T-helper 9 cell (primary cell): ENCODE results near the gene POLDIP3.
A peak's percentile ranks its signal among the peaks of the same experiment; 100 is the strongest.
"Not testable (repeated sequence)": the region's sequence is repeated elsewhere in the genome, so short reads cannot be mapped to it uniquely, and the experiment has no call there.

Experiments used
- DNase-seq: peaks from one replicate; pipeline ENCODE4 v3.0.0-alpha.2; 2020

POLDIP3 gene

DNA sequence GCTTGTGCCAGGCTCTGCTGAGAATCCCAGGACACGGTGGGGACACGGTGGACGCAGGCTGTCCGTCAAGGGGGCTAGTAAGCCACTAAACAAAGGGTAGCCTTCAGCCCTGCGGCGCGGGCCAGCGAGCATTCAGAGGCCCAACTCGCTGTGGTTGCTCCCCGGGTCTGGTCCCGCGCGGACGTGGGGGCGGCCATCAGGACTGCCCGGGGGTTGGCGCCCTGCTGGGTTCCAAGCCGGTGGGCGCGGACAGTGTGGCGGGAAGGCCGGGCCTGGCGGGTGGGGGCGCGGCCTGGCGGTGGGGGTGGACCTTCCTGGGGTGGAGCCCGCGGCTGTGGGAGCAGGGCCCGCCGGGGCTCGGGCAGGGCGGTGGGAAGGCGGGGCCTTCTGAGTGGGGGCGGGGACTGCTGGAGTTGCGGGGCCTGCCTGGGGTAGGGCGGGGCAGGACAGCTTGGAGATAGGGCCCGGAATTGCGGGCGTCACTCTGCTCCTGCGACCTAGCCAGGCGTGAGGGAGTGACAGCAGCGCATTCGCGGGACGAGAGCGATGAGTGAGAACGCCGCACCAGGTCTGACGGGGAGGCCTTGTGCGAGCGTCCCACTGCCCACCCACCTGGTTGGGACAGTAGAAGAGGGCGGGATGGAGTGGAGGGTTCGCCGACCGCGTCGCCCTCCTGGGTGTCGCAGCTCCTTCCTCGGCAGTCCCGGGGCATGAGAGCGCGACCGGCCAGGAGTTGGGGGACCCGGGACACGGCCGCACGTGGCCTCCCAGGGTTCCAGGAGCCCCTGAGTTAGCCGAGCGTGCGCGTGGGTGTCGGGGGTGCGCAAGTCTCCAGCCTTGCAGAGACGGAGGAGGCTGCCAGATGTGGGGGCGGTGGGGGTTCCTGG, 61.0 kb downstream of the POLDIP3 start, which contains the start of gene SERHL2:
Gene SERHL2, plus strand, starts transcription at position 482 of the 887 bp plus-strand sequence. Its CDS starts 65 bp downstream, at position 547.
- peak; percentile 77 for DNase-seq

DNA sequence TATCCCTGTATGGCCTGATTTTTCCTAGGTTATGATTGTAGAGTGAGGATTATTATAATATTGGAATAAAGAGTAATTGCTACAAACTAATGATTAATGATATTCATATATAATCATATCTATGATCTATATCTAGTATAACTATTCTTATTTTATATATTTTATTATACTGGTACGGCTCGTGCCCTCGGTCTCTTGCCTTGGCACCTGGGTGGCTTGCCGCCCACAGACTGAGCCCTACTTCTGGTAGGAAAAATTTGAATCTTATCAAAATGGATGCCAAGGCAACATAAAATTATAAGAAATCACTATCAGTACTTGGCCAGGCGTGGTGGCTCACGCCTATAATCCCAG, 62.4 kb downstream of the POLDIP3 start:
- not testable (repeated sequence) for DNase-seq

DNA sequence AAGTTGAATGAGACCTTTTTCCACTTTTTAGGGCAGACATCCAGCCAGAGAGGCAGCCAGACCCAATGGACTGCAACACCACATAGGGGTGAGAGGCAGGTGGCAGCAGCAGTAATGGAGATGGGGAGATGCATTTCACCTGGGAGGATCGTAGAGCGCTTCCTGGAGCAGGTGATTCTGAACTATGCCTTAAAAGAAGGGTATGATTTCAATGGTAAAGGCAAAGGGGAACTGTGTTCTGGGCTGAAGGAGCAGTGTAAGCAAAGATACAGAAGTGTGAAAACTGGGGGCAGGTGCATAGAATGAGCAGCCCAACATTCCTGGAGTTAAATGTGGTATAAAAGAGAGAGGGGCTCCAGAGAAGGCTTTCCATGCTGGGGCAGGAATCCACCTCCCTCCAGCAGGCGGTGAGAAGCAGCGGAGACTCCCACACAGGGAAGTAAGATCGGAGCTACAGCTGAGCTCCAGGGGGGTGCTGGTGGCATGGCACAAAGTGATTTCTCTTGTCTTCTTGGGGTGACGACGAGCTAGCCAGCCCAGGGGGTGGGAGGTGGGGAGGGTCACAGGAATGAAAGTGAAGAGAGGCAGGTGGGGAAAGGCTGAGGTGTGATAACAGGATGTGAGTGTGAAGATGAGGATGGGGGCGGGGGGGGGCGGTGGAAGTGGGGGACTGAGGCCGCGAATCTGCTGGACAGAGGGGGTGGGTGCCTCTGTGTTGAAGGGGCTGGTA, 65.2 kb downstream of the POLDIP3 start:
- DNase-seq = no peak

DNA sequence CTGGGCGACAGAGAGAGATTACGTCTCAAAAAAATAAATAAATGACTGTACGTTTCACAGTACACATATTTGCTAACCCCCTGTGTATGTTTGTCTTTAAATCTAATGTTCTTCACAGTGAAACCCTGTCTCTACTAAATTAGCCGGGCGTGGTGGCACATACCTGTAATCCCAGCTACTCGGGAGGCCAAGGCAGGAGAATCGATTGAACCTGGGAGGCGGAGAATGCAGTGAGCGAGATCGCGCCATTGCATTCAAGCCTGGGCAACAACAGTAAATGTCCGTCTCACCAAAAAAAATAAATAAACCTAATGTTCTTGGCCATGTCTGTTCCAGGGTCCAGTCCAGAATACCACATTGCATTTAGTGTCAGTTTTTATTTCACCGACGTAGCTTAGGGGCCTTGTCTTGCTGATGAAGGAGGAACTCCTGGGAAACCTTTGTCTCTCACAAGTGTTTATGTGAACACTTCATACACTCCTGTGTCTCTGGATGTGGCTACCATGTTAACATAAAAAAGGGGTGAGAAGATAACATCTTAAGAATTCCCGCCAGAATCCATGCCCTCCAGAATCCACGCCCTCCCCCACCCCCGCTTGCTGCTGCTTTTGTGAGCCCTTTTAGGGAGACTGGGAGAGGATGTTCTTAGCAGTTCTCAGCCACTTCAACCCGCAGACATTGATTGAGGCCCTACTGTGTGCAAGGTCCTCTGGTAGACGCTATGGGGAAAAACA, 65.9 kb downstream of the POLDIP3 start:
- DNase-seq = no peak

DNA sequence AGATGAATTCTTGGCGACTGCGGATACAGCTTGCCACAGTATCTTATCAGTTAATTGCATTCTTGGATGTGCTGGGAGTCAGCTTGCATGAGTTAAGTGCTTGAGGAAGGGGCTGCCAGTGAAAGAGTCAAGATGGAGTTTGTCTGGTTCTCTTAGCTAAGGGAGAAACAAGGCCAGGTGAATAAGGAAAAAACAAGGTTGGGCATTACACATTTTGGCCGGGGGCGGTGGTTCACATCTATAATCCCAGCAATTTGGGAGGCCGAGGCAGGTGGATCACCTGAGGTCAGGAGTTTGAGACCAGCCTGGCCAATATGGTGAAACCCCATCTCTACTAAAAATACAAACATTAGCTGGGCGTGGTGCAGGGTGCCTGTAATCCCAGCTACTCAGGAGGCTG, 66.6 kb downstream of the POLDIP3 start:
- DNase-seq = not testable (repeated sequence)

DNA sequence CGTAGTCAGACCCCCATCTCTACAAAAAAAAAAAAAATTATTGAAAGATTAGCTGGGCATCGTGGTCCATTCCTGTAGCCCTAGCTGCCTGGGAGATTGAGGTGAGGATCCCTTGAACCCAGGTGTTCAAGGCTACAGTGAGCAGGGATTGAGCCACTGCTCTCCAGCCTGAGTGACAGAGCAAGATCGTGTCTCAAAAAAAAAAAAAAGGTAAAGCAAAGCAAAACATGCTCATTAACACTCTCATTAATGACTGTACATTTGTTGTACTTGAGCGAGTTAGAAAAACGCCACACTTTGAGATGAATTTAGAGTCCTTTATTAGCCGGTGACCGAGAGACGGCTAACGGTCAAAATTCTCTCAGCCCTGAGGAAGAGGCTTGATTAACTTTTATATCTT, 67.1 kb downstream of the POLDIP3 start:
- no peak for DNase-seq

DNA sequence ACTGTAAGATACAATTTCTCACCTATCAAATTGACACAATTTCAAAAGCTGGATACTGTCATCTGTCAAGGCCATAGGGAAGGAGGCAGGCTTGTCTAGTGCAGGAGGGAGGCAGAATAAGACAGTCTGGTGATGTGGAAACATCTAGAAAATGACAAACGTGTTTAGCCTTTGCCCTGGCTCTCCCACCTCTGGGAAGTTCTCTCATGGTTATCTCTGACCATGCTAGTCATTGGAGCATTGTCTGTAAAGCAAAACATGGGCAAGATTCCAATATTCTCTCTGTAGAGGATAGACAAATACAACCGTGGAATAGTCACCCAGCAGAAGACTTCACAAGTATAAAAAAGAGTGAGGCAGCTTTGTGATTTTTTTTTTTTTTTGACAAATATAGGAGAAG, 70.0 kb downstream of the POLDIP3 start:
- DNase-seq = no peak

DNA sequence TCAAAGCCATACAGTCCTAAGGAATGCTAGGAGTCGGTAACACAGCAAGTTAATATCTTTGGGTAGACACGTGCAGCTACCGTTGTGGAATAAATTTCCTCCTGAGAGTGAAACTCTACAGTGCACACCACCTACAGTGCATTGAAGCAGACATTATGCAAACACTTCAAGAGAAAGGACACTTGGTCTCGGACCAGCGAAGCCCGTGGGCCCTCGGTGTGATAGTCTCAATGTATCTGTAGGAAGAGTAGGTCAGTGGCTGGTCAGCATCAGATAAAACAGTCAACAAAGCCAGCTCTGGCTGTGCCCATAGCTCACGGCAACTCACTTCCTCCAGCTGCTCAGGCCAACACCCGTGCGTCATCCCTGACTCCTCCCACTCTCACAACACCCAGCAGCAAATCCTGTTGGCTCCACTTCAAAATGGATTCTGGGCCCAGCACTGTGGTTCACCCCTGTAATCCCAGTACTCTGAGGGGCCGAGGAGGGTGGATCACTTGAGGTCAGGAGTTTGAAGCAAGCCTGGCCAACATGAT, 75.4 kb downstream of the POLDIP3 start:
- not testable (repeated sequence) for DNase-seq

DNA sequence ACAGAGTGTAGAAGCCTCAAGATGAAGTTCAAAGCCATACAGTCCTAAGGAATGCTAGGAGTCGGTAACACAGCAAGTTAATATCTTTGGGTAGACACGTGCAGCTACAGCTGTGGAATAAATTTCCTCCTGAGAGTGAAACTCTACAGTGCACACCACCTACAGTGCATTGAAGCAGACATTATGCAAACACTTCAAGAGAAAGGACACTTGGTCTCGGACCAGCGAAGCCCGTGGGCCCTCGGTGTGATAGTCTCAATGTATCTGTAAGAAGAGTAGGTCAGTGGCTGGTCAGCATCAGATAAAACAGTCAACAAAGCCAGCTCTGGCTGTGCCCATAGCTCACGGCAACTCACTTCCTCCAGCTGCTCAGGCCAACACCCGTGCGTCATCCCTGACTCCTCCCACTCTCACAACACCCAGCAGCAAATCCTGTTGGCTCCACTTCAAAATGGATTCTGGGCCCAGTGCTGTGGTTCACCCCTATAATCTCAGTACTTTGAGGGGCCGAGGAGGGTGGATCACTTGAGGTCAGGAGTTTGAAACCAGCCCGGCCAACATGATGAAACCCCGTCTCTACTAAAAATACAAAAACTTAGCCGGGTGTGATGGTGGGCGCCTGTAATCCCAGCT, 77.4 kb downstream of the POLDIP3 start:
- DNase-seq = not testable (repeated sequence)

DNA sequence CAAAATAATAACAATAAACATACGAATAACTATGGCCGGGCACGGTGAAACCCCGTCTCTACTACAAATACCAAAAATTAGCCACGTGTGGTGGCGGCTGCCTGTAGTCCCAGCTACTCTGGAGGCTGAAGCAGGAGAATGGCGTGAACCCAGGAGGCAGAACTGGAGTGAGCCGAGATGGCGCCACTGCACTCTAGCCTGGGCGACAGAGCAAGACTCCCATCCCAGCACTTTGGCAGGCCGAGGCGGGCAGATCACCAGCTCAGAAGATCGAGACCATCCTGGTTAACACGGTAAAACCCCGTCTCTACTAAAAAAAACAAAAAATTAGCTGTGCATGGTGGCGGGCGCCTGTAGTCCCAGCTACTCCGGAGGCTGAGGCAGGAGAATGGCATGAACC, 78.0 kb downstream of the POLDIP3 start:
- not testable (repeated sequence) for DNase-seq

DNA sequence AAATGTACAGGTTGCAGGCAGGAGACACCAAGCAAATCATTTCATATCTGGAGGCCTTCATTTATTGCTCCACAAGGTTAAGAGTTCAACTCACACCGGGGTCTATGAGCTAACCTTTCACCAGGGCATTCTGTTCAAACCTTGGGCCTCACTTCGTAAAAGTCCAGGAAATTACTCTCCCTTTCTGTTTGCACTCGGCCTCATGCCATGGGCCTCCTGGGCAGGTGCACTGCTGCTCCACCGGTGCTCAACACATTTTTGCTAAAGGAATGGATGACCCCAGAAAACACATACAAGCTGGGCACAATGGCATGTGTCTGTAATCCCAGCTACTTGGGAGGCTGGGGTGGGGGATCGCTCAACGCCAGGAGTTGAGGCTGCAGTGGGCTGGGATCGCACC, 78.5 kb downstream of the POLDIP3 start:
- DNase-seq = no peak

DNA sequence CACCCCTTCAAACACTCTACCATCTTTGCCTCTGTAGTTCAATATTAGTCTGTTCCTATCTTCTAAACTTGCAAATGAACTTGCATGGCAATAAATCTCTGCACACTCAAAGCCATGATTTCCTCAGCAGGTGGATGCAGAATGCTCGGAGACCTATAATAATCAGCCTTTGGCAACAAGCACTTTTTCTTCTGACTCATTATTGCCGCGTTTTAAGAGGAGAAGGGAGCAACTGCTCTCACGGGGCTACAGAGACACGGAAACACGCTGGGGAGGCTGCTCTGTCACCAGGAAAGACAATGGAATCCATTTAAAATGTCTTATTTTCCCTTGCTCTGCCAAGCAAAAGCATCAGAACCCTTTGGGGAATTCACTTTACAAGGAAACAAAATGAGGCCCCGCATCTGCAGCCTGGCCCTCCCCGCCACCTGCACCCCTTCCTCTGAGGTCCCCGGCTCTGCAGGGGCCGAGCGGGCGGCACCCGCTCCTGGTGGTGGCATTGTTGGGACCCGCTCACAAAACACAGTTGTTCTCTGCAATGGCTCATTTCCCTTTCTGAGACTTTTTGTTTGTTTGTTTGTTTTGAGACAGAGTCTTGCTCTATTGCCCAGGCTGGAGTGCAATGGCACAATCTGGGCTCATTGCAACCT, 79.5 kb downstream of the POLDIP3 start:
- not testable (repeated sequence) for DNase-seq
